ENCODE results near the gene TMEM250.

GRCh38 chr9:136127313-136127712 is 8.6 kb upstream of the TMEM250 start:
- no peak for TF ChIP-seq CTCF (conservative IDR thresholded peaks at IDR 0.05; ENCODE audit: low read depth, low read length)
- no peak for TF ChIP-seq EZH2 (IDR thresholded peaks at IDR 0.05; ENCODE audit: borderline replicate concordance, low read depth, low read length, poor library complexity, severe bottlenecking)
